ENCODE measurements around the gene LRRC27.

DNA sequence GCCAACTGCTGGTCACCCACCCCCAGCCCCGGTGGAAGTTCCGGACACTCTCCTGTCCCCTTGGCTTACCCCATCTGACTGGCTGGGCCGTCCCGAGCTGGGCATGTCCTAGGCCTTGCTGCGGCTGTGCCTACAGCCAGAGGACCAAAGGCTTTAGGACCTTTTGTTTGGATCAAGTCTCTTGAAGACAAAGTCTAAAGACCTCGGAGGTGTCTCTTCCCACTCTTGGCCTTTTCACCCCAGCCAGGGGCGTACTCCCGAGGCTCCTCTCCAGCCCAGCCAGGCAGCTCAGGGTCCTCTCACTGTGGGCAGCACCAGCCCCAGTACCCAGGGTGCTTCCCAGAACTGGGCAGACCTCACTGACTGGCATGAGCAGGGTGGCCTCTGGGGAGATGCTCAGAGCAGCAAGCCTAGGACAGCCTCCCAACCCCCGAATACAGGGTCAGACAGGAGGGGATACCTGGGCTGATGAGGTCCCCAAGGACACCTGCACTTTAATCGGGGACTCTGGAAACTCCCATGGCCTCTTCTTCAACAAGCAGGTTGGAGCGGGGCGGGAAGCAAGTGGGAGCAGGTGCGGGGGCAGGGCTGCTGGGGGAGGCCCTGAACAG lies 62.3 kb downstream of the LRRC27 start:
- TF ChIP-seq, protein P1, sequence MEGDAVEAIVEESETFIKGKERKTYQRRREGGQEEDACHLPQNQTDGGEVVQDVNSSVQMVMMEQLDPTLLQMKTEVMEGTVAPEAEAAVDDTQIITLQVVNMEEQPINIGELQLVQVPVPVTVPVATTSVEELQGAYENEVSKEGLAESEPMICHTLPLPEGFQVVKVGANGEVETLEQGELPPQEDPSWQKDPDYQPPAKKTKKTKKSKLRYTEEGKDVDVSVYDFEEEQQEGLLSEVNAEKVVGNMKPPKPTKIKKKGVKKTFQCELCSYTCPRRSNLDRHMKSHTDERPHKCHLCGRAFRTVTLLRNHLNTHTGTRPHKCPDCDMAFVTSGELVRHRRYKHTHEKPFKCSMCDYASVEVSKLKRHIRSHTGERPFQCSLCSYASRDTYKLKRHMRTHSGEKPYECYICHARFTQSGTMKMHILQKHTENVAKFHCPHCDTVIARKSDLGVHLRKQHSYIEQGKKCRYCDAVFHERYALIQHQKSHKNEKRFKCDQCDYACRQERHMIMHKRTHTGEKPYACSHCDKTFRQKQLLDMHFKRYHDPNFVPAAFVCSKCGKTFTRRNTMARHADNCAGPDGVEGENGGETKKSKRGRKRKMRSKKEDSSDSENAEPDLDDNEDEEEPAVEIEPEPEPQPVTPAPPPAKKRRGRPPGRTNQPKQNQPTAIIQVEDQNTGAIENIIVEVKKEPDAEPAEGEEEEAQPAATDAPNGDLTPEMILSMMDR (IDR thresholded peaks at IDR 0.05 in 2 of 3, conservative IDR thresholded peaks at IDR 0.05 in 1 of 3; ENCODE audit: borderline replicate concordance in 1 of 3, insufficient read depth in 1 of 3, low read depth in 2 of 3, low read length in 2 of 3), result no peak
- TF ChIP-seq CBX3 (IDR thresholded peaks at IDR 0.05; ENCODE audit: low read depth), result no peak
- no peak for TF ChIP-seq POLR2A (IDR thresholded peaks at IDR 0.05; ENCODE audit: borderline replicate concordance, extremely low read depth, insufficient read depth, insufficient read length)
- no peak for TF ChIP-seq RAD21 (IDR thresholded peaks at IDR 0.05; ENCODE audit: low read depth)
- no peak for TF ChIP-seq ZNF274 (IDR thresholded peaks at IDR 0.05; ENCODE audit: low read depth, low read length)
- no peak for TF ChIP-seq SIN3A (IDR thresholded peaks at IDR 0.05; ENCODE audit: low read depth)
- TF ChIP-seq, protein P2, sequence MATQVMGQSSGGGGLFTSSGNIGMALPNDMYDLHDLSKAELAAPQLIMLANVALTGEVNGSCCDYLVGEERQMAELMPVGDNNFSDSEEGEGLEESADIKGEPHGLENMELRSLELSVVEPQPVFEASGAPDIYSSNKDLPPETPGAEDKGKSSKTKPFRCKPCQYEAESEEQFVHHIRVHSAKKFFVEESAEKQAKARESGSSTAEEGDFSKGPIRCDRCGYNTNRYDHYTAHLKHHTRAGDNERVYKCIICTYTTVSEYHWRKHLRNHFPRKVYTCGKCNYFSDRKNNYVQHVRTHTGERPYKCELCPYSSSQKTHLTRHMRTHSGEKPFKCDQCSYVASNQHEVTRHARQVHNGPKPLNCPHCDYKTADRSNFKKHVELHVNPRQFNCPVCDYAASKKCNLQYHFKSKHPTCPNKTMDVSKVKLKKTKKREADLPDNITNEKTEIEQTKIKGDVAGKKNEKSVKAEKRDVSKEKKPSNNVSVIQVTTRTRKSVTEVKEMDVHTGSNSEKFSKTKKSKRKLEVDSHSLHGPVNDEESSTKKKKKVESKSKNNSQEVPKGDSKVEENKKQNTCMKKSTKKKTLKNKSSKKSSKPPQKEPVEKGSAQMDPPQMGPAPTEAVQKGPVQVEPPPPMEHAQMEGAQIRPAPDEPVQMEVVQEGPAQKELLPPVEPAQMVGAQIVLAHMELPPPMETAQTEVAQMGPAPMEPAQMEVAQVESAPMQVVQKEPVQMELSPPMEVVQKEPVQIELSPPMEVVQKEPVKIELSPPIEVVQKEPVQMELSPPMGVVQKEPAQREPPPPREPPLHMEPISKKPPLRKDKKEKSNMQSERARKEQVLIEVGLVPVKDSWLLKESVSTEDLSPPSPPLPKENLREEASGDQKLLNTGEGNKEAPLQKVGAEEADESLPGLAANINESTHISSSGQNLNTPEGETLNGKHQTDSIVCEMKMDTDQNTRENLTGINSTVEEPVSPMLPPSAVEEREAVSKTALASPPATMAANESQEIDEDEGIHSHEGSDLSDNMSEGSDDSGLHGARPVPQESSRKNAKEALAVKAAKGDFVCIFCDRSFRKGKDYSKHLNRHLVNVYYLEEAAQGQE (IDR thresholded peaks at IDR 0.05; ENCODE audit: low read depth), result no peak
- no peak for TF ChIP-seq JUND (IDR thresholded peaks at IDR 0.05)
